ENCODE measurements around the gene CLMN.

DNA sequence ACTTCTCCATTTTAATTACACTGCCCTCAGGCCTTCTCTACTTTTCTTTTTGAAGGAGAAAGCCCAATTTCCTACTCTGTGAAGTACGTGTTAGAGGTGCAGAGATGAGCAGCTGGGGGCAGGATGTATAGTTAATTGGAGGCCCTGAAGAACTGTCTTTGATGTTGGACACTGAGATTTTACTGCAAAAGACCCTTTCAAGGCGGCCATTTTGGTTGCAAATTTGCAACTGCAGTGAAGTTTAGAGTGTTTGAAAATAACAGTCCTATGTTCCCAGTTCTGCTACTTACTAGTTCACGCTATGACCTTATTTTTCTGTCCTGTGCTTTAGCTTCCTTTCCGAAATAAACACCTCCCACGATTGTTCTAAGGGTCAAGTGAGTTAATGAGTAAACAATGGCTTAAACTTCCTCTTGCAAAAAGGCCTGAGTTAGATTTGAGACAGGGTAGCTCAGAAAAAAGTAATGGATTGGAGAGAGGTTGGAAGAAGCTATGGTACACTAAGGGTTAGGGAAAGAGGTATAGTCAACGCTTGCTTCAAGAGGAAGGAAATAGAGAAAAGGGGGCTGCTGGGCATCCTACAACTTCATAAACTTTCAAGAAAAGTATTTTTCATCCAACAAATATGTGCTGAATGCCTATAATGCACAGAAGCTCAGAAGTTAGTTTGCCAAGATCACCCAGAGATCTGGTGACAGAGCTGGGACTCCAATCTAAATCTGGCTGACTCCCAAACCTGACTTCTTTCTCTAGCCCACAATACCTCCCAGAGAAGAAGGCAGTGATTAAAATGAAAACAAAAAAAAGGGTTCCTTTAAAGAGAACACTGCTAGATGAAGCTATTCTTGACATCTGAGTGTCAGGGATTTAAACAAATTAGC, 135.9 kb downstream of the CLMN start:
- TF ChIP-seq, protein P1, sequence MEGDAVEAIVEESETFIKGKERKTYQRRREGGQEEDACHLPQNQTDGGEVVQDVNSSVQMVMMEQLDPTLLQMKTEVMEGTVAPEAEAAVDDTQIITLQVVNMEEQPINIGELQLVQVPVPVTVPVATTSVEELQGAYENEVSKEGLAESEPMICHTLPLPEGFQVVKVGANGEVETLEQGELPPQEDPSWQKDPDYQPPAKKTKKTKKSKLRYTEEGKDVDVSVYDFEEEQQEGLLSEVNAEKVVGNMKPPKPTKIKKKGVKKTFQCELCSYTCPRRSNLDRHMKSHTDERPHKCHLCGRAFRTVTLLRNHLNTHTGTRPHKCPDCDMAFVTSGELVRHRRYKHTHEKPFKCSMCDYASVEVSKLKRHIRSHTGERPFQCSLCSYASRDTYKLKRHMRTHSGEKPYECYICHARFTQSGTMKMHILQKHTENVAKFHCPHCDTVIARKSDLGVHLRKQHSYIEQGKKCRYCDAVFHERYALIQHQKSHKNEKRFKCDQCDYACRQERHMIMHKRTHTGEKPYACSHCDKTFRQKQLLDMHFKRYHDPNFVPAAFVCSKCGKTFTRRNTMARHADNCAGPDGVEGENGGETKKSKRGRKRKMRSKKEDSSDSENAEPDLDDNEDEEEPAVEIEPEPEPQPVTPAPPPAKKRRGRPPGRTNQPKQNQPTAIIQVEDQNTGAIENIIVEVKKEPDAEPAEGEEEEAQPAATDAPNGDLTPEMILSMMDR (IDR thresholded peaks at IDR 0.05; ENCODE audit: poor library complexity): no peak
- TF ChIP-seq EZH2phosphoT487 (IDR thresholded peaks at IDR 0.05; ENCODE audit: low read depth, severe bottlenecking, unreplicated experiment): no peak
- no peak for TF ChIP-seq EZH2 (IDR thresholded peaks at IDR 0.05; ENCODE audit: borderline replicate concordance)
